Stimulated activated CD8-positive, alpha-beta memory T cell treated with anti-CD3 and anti-CD28 coated beads, Interleukin-4, amount 100 ng/mL, for 1 hour (primary cell): Measurements from ENCODE around the gene ZNF664.
"Not testable (repeated sequence)": the region's sequence is repeated elsewhere in the genome, so short reads cannot be mapped to it uniquely, and the experiment has no call there.

Experiments used
- DNase-seq, 2 donors: peaks; one replicate each; pipeline ENCODE4 v3.0.0-alpha.2; 2020; ENCODE audit warnings: low read depth in 2 of 2, low spot score in 1 of 2

The ZNF664 gene

DNA sequence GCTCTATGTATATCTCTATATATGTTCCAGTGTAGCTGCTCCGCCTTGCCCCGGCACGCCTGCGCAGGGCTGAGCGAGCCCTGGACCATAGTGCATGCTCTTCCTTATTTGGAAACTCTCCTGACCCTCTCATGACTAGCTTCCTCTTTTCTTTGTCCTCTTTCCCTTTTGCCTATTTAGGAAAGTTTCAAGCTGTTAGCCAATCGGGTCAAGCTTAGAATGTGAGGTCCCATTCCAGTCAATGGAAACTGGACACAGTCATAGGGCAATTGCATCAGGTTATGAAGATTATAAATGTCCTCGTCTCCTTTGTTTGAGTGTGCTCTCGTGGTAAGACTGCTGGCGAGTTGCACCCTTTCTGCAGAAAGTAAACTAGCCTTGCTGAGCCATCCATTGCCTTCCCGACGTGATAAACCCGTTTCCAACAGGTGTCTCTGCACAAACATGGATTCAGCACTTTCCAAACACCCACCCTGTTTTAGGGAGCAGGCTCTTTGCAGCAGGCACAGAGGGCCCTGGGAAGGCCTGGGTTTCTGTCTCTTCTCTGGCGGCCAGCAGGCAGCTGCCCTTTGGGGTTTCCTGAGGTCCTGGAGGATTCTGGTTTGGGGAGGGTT is 31.3 kb upstream of the ZNF664 start:
- DNase-seq = no peak

DNA sequence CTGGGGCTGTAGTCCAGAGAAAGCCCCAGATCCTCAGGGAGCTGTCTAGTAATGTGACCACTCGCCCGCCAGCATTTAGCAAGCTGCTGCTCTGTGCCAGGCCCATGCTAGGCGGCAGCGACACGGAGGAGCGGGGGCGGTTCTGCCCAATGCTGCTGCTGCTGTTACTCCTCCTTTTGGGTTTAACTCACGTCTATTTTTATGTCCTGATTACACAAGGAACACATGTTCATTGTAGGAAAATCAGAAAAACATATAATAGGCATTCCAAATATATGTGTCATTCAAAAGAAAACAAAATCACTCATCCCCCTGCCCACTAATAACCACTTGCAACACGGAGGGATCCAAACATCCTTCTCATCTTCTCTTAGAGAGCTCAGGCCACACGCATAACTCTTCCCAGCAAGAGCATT is 30.8 kb upstream of the ZNF664 start:
- no peak for DNase-seq

- DNase-seq = no peak
Observed at GRCh38 chr12:123942911-123943648, 29.9 kb upstream of the ZNF664 start.

DNA sequence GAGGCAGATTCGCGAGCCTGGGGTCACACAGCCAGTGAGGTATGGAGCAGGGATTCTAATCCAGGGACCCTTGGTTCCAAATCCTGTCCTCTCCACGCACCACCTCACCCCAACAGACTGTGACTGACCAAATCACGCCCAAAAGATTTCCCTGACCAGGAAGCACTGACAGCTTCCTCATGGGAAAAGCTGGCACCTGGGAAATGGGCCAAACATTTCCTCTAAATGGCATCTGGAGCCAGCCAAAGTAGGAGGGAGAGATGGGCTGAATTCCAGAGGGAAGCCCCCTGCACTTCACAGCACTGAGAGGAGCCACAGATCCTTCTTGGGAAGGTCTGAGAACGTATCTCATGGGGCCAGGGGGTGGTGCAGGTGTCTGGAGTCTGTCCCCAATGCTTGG is 29.2 kb upstream of the ZNF664 start:
- no peak for DNase-seq

- no peak for DNase-seq
Observed at GRCh38 chr12:123944696-123945095, 28.3 kb upstream of the ZNF664 start.

DNA sequence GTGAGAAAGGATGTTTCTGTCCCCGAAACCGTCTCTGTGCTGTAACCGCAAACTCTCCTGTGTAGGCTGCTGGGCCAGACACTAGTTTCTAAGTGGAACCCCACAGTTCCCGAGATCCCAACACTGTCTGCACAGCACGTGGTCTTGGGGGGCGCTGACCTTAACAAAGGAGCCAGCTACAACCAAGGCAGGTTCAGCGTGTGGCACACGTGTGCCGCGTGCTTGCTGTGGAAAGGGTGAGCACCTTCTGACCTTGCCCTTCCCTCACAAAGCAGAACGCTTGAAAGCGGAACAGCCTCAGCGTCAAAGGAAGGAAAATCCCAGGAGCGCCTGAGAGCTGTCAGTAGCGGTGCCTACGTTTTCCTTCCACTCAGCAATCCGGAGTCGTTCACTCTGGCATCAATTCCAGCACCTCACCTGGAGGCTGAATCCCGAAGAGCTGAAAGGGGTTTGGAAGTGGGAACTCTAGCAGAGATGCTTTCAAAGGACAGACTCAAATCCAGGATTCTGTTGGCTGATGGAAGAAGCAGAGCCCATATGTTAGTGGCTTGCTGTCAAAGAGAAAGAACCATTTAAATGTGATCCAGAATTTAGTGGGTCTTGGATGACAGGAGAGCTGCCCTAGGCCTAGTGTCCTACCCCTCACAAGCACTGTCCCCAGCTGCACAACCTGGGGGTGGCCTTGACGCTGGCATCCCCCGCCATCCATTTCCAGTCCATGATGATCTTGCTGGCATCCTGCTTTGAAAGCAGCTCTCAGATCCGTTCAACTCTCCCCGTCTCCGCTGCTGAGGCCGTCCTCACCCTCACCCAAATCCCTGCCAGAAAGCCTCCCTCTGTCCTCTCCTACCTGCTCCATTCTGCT is 27.5 kb upstream of the ZNF664 start:
- DNase-seq = no peak

DNA sequence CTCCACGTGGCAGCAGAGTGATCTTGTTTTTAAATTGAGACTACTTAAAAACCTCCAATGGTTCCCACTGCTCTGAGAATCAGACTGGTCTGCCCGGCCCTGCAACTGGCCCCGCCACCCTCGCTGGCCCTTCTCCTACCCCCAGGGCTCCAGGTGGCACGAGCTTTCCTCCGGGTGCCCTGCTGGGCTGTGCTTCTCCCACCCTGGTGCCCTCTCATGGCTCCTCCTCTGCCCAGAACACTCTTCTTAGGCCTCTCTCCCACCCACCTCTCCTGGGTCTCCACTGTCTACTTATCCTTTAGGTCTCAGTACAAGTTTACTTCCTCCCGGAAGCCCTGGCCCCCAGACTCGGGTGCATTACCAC is 26.9 kb upstream of the ZNF664 start:
- no peak for DNase-seq

DNA sequence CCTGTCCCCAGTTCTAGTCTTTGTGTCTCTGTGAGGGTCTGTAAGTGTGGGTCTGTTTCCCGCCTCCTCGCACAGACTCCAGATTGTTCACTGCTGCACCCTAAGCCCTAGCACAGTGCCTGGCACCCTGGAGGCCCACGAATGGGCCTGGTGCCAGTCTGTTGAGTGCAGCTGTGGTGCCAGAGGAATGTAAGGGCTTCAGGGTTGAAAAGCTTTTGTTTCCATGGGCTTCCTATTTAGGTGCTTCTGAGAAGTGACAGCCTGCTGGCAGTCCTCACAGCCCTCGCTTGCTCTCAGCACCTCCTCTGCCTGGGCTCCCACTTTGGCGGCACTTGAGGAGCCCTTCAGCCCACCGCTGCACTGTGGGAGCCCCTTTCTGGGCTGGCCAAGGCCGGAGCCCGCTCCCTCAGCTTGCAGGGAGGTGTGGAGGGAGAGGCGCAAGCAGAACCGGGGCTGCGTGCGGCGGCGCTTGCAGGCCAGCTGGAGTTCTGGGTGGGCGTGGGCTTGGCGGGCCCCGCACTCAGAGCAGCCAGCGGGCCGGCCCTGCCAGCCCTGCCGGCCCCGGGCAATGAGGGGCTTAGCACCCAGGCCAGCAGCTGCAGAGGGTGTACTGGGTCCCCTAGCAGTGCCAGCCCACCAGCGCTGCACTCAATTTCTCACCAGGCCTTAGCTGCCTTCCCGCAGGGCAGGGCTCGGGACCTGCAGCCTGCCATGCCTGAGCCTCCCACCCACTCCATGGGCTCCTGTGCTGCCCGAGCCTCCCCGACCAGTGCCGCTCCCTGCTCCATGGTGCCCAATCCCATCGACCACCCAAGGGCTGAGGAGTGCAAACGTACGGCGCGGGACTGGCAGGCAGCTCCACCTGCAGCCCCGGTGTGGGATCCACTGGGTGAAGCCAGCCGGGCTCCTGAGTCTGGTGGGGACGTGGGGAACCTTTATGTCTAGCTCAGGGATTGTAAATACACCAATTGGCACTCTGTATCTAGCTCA is 26.2 kb upstream of the ZNF664 start:
- not testable (repeated sequence) for DNase-seq

GRCh38 chr12:123947531-123947930 is 25.5 kb upstream of the ZNF664 start:
- DNase-seq = not testable (repeated sequence)

GRCh38 chr12:123948401-123948795 is 24.6 kb upstream of the ZNF664 start:
- DNase-seq = no peak

GRCh38 chr12:123948796-123949769 is 23.9 kb upstream of the ZNF664 start:
- DNase-seq = no peak

GRCh38 chr12:123949770-123950165 is 23.2 kb upstream of the ZNF664 start:
- DNase-seq = no peak

DNA sequence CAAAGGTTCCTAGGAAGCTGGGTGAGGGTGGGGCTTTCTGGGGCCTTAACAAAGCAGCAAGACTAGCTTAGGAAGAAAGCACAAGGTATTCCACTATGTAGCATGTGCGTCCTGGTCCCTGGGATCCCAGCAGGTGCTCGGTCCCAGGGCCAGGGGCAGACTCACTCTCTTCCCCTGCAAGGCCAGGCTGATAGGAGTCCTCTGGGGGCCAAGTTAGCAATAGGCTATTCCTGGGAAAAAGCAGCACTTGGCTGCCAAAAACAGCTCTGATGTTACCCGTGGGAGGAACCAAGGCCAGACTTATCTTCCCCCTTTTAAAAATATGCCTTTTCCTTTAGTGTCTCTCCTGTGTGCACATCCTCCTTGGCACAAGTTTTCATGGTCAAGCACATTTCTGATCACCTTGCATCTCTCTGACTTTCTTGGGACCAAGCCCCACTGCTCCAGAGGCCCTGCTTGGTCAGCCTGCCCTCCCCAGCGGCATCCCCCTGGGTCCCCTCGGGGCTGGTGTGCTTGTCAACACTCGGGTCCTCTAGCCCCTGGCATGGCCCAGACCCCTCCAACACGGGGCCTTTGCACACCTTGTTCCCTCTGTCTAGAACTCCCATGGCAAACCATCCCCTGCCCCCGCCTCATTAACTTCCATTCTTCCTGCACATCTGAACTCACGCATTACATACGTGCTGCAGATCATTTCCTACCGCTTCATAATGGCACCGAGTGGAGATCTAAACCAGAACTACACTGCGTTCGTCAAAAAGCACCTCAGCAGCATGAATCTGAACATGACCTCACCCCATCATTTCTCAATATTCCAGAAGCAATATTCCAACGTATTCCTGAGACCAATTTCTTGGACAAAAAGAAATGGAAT is 22.3 kb upstream of the ZNF664 start:
- DNase-seq = no peak

GRCh38 chr12:123951467-123951866 is 21.5 kb upstream of the ZNF664 start:
- no peak for DNase-seq

- no peak for DNase-seq
Observed at GRCh38 chr12:123952037-123952436, 21.0 kb upstream of the ZNF664 start.

GRCh38 chr12:123954647-123955350 is 18.2 kb upstream of the ZNF664 start:
- DNase-seq = no peak

GRCh38 chr12:123956249-123956648 is 16.8 kb upstream of the ZNF664 start:
- no peak for DNase-seq

- no peak for DNase-seq
Observed at GRCh38 chr12:123957196-123957595, 15.8 kb upstream of the ZNF664 start.
